NT2/D1 (cell line): ENCODE data around the gene DDX25.

Experiments
- SUZ12 ChIP-seq: IDR thresholded peaks from 2 replicates; pipeline ENCODE4 v1.6.1; 2011; ENCODE audit not compliant: insufficient read length, insufficient read depth; ENCODE audit errors: extremely low read depth
- YY1 ChIP-seq: IDR thresholded peaks from 2 replicates; pipeline ENCODE4 v1.6.1; 2011; ENCODE audit not compliant: insufficient read length, insufficient read depth
- ZNF274 ChIP-seq: IDR thresholded peaks from 2 replicates; pipeline ENCODE4 v1.6.1; 2011; ENCODE audit warnings: mild to moderate bottlenecking, low read depth, low read length

GRCh38 chr11:125967515-125967914, 63.2 kb downstream of the DDX25 start:
- no peak for TF ChIP-seq SUZ12
- no peak for TF ChIP-seq ZNF274
- TF ChIP-seq YY1, result no peak
